Fibroblast of lung (primary cell): ENCODE measurements around the gene MYH3. TPM values are rescaled to one million over a fixed set of nuclear protein-coding genes. Genes with fewer than 3 reads are reported as not detected.

Source experiments
- DNase-seq, 2 donors: peaks; one replicate each; pipeline versions ENCODE4 v3.0.0 to v3.0.0-alpha.2; 2010; ENCODE audit warnings: low read depth in 2 of 2
- H2AFZ ChIP-seq: 2 replicates; pipeline ENCODE4 v1.5.1; 2012; ENCODE audit warnings: low read length, control low read depth, inconsistent platforms
- H3K27ac ChIP-seq: 2 replicates; pipeline ENCODE4 v1.5.1; 2011; ENCODE audit warnings: low read length, control low read depth; ENCODE audit not compliant: insufficient read depth
- H3K27me3 ChIP-seq: 2 replicates; pipeline ENCODE4 v1.5.1; 2011; ENCODE audit warnings: mild to moderate bottlenecking, low read length; ENCODE audit not compliant: control insufficient read depth, insufficient read depth
- H3K36me3 ChIP-seq: 2 replicates; pipeline ENCODE4 v1.5.1; 2011; ENCODE audit warnings: low read length; ENCODE audit not compliant: control insufficient read depth, insufficient read depth
- H3K4me1 ChIP-seq: 2 replicates; pipeline ENCODE4 v1.5.1; 2011; ENCODE audit warnings: low read length; ENCODE audit not compliant: control insufficient read depth, insufficient read depth; ENCODE audit errors: extremely low read depth
- H3K4me2 ChIP-seq: 2 replicates; pipeline ENCODE4 v1.5.1; 2011; ENCODE audit warnings: low read length, control low read depth; ENCODE audit not compliant: insufficient read depth; ENCODE audit errors: extremely low read depth
- H3K4me3 ChIP-seq, 4 experiments: fragments of 200-600 bp in 1 of 4; sonication (generic) in 1 of 4; replicated peaks in 1 of 4; 2 replicates each; pipeline ENCODE4 v1.5.1; 2011 to 2016; ENCODE audit warnings: low read length in 4 of 4, low read depth in 3 of 4, mild to moderate bottlenecking in 3 of 4, control low read depth in 2 of 4, inconsistent platforms in 1 of 4, mixed read lengths in 1 of 4; ENCODE audit not compliant: insufficient read depth in 1 of 4; ENCODE audit errors: control extremely low read depth in 1 of 4
- H3K79me2 ChIP-seq: 2 replicates; pipeline ENCODE4 v1.5.1; 2012; ENCODE audit warnings: mild to moderate bottlenecking, low read length, inconsistent platforms; ENCODE audit not compliant: control insufficient read depth, insufficient read depth
- H3K9ac ChIP-seq: 2 replicates; pipeline ENCODE4 v1.5.1; 2011; ENCODE audit warnings: mild to moderate bottlenecking, low read length, control low read depth; ENCODE audit not compliant: insufficient read depth
- H3K9me3 ChIP-seq: 2 replicates; pipeline ENCODE4 v1.5.1; 2012; ENCODE audit warnings: low read depth, low read length; ENCODE audit not compliant: control insufficient read depth, insufficient read depth
- H4K20me1 ChIP-seq: 2 replicates; pipeline ENCODE4 v1.5.1; 2011; ENCODE audit warnings: low read length; ENCODE audit not compliant: control insufficient read depth, insufficient read depth; ENCODE audit errors: extremely low read depth
- CTCF ChIP-seq, 2 donors: IDR thresholded peaks in 1 of 2; conservative IDR thresholded peaks in 1 of 2; 1 replicate in 1 of 2; 2 replicates in 1 of 2; pipeline ENCODE4 v1.5.1; 2011 to 2012; ENCODE audit warnings: low read length in 2 of 2, control low read depth in 1 of 2, inconsistent platforms in 1 of 2, low read depth in 1 of 2, mild to moderate bottlenecking in 1 of 2
- EZH2 ChIP-seq: IDR thresholded peaks from 2 replicates; pipeline ENCODE4 v1.5.1; 2012; ENCODE audit warnings: low read length, control low read depth, mild to moderate bottlenecking; ENCODE audit errors: missing control alignments
- polyA plus RNA-seq, 2 donors: library from polyadenylated mRNA; depleted of rRNA in 1 of 2; stranded (reverse) in 1 of 2; unstranded in 1 of 2; fragments of >200 nt; gene quantifications; 2 replicates each; pipeline ENCODE4 v1.2.1, GENCODE V29; 2011 to 2012; ENCODE audit warnings: missing spikeins in 1 of 2
- total RNA-seq: library from RNA; depleted of rRNA; stranded (reverse); fragments of >200 nt; gene quantifications from 2 replicates; pipeline ENCODE4 v1.2.1, GENCODE V29; 2014

MYH3 gene
- total and polyA plus RNA-seq, 2 donors (not counting 1 experiment from before 2014, with no cell fraction given), result 0.25 to 0.50 TPM

GRCh38 chr17:10604521-10604920, 52.6 kb downstream of the MYH3 start:
- Histone ChIP-seq H3K4me3 (no peak overlapping the region), H3K9ac (no peak overlapping the region), H3K4me2 (no peak overlapping the region), H3K27me3 (no peaks in the 10 kb centered on the region), H3K79me2 (no peaks in the 10 kb centered on the region), H3K36me3 (no peaks in the 10 kb centered on the region), H3K9me3 (no peaks in the 10 kb centered on the region), H2AFZ (no peak overlapping the region), H3K27ac (no peak overlapping the region), H3K4me1 (no peaks in the 10 kb centered on the region), H4K20me1 (no peaks in the 10 kb centered on the region)
- no peak for DNase-seq
- no peak for TF ChIP-seq CTCF (conservative IDR thresholded peaks at IDR 0.05 in 1 of 2, IDR thresholded peaks at IDR 0.05 in 1 of 2; ENCODE audit: low read depth in 1 of 2, low read length in 2 of 2)
- no peak for TF ChIP-seq EZH2

- H4K20me1 ChIP-seq, result no peaks in the 10 kb centered on the region
- H3K36me3 ChIP-seq, result no peaks in the 10 kb centered on the region
- H3K4me1 ChIP-seq, result no peaks in the 10 kb centered on the region
- H2AFZ ChIP-seq, result no peak overlapping the region
- no peak for TF ChIP-seq CTCF (conservative IDR thresholded peaks at IDR 0.05 in 1 of 2, IDR thresholded peaks at IDR 0.05 in 1 of 2; ENCODE audit: low read depth in 1 of 2, low read length in 2 of 2)
- no peak for TF ChIP-seq EZH2
- no peak for DNase-seq
- no peaks in the 10 kb centered on the region for H3K79me2 ChIP-seq
- no peak overlapping the region for H3K9ac ChIP-seq
- no peak overlapping the region for H3K4me2 ChIP-seq
- no peak overlapping the region for H3K4me3 ChIP-seq
- no peaks in the 10 kb centered on the region for H3K27me3 ChIP-seq
- no peaks in the 10 kb centered on the region for H3K9me3 ChIP-seq
- no peak overlapping the region for H3K27ac ChIP-seq
These were observed 53.2 kb downstream of the MYH3 start for GRCh38 chr17:10603931-10604330.

GRCh38 chr17:10600571-10600970, 56.5 kb downstream of the MYH3 start:
- H2AFZ ChIP-seq, result no peak overlapping the region
- no peak overlapping the region for H3K27ac ChIP-seq

More at GRCh38 chr17:10600571-10600970, 56.5 kb downstream of the MYH3 start:
- H3K4me3 ChIP-seq, result no peak overlapping the region
- DNase-seq, result peak in 1 of 2 donors; percentile 21
- no peak overlapping the region for H3K9ac ChIP-seq
- no peaks in the 10 kb centered on the region for H3K27me3 ChIP-seq
- TF ChIP-seq EZH2 (no peak), CTCF (conservative IDR thresholded peaks at IDR 0.05 in 1 of 2, IDR thresholded peaks at IDR 0.05 in 1 of 2; ENCODE audit: low read depth in 1 of 2, low read length in 2 of 2) (no peak)
- no peaks in the 10 kb centered on the region for H3K79me2 ChIP-seq
- no peaks in the 10 kb centered on the region for H3K4me1 ChIP-seq
- no peaks in the 10 kb centered on the region for H3K36me3 ChIP-seq
- no peaks in the 10 kb centered on the region for H4K20me1 ChIP-seq
- no peak overlapping the region for H3K4me2 ChIP-seq
- H3K9me3 ChIP-seq, result no peaks in the 10 kb centered on the region
